Measurements from ENCODE around the gene REM2.

The REM2 gene

DNA sequence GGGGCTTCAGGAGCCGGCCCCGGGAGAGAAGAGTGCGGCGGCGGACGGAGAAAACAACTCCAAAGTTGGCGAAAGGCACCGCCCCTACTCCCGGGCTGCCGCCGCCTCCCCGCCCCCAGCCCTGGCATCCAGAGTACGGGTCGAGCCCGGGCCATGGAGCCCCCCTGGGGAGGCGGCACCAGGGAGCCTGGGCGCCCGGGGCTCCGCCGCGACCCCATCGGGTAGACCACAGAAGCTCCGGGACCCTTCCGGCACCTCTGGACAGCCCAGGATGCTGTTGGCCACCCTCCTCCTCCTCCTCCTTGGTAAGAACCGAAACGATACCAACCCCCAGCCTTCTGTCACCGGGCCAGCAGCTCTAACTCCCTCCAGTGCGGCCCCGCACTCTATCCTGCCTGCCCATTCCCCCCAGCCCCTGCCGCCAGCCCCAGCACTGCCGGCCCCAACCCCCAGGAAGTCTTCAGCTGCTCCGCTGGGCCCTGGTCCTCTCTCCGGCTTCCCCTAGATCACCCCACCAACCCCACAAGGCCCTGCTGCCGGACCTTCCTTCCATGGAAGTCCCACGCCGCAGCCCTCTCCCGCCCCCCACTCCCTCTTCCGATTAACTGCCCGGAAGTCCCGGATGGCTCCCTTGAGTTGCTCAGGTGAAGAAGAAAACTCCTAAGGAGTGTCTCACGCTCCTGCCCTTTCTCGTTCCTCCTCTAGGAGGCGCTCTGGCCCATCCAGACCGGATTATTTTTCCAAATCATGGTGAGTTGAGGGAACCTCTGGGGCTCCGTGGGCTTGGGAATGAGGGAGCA is 10.8 kb upstream of the REM2 start:
- peak; percentile 73 for DNase-seq (ENCODE audit: insufficient read length, low spot score)
- peak; percentile 80 for FAIRE-seq

DNA sequence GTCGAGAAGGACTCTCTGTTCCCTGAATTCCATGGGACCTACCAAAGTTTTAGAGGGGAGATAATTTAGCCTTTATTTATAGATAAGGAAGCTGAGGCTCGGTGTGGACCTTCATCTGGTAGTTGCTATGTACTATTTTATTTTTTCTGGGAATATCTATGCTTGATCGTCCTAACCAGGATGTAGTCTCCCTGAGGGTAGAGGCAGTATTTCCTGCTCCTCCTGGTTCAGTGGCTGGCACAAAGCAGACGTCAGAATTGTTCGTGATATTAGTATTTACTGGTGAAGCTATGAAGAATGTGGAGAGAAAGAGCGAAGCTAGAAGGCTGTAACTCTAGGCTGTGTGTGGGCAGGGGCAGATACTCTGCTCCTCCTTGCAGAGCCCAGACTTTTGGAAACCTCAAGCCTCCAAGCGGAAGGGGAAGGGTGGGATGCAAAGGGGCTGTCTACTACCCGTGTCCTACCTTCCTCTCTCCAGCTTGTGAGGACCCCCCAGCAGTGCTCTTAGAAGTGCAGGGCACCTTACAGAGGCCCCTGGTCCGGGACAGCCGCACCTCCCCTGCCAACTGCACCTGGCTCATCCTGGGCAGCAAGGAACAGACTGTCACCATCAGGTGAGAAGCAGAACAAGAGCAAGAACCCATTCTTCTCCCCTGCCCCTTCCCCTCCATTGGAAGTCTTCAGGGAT is 10.0 kb upstream of the REM2 start:
- DNase-seq (ENCODE audit: insufficient read length, low spot score) (no peak), FAIRE-seq (no peak)

DNA sequence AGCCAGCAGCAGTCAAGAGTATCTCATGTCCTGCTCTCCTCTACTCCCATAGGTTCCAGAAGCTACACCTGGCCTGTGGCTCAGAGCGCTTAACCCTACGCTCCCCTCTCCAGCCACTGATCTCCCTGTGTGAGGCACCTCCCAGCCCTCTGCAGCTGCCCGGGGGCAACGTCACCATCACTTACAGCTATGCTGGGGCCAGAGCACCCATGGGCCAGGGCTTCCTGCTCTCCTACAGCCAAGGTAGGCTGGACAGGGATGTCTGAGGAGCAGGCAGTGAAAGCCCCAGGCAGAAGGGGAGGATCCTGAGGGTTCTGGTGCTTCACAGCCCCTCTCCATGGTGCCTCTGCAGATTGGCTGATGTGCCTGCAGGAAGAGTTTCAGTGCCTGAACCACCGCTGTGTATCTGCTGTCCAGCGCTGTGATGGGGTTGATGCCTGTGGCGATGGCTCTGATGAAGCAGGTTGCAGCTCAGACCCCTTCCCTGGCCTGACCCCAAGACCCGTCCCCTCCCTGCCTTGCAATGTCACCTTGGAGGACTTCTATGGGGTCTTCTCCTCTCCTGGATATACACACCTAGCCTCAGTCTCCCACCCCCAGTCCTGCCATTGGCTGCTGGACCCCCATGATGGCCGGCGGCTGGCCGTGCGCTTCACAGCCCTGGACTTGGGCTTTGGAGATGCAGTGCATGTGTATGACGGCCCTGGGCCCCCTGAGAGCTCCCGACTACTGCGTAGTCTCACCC is 7.8 kb upstream of the REM2 start:
- no peak for DNase-seq (ENCODE audit: insufficient read length, low spot score)
- FAIRE-seq, result no peak

DNA sequence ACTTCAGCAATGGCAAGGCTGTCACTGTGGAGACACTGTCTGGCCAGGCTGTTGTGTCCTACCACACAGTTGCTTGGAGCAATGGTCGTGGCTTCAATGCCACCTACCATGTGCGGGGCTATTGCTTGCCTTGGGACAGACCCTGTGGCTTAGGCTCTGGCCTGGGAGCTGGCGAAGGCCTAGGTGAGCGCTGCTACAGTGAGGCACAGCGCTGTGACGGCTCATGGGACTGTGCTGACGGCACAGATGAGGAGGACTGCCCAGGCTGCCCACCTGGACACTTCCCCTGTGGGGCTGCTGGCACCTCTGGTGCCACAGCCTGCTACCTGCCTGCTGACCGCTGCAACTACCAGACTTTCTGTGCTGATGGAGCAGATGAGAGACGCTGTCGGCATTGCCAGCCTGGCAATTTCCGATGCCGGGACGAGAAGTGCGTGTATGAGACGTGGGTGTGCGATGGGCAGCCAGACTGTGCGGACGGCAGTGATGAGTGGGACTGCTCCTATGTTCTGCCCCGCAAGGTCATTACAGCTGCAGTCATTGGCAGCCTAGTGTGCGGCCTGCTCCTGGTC is 7.2 kb upstream of the REM2 start:
- no peak for FAIRE-seq

DNA sequence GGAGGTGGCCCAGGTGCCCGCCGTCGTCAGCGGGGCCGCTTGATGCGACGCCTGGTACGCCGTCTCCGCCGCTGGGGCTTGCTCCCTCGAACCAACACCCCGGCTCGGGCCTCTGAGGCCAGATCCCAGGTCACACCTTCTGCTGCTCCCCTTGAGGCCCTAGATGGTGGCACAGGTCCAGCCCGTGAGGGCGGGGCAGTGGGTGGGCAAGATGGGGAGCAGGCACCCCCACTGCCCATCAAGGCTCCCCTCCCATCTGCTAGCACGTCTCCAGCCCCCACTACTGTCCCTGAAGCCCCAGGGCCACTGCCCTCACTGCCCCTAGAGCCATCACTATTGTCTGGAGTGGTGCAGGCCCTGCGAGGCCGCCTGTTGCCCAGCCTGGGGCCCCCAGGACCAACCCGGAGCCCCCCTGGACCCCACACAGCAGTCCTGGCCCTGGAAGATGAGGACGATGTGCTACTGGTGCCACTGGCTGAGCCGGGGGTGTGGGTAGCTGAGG is 6.0 kb upstream of the REM2 start:
- FAIRE-seq (no peak), DNase-seq (ENCODE audit: insufficient read length, low spot score) (no peak)

More for the DNA sequence above, 7.2 kb upstream of the REM2 start:
- no peak for DNase-seq (ENCODE audit: insufficient read length, low spot score)

DNA sequence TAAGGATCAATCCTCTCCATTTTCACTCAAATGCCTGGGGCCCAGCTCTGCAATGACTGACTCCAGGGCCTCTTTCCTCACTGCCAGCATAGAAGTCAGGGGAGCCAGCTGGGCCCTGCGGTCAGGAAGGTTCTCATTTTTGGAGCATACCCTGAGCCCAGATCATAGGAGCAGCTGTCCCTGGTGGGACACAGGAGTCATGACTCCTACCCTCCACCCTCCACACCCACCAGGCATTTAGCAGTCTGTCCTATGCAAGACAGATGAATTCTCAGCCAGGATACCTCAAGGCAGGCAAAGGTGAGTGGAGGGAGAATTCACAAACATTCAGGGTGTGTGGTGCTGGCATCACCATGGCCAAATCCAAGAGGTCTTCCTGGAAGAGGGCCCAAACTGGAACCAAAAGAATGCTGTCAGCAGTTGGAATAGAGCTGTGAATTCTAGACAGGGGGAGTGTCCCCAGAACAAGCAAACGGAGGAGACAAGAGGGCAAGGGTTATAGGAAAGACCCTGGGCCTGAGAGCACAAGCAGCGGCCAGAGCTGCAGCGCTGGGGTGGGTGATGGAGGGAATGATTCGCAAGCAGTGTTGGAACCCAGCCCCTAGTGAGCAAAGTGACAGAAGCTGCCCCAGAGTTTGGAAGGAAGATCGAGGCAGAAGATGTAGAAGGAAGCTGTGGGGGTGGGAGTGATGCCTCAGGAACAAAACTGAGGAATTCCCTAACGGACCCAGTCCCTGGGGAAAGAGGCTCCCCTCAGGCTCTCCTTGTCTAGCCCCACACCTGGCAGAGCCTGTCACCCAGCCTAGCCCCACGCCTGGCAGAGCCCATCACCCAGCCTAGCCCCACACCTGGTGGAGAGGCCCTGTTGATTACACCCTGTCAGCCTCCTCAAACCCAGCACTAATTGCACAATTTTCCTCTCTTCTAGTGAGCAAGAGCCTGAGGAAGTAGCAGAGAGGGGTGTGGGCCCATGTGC is 4.5 kb upstream of the REM2 start:
- FAIRE-seq (no peak), DNase-seq (ENCODE audit: insufficient read length, low spot score) (no peak)

DNA sequence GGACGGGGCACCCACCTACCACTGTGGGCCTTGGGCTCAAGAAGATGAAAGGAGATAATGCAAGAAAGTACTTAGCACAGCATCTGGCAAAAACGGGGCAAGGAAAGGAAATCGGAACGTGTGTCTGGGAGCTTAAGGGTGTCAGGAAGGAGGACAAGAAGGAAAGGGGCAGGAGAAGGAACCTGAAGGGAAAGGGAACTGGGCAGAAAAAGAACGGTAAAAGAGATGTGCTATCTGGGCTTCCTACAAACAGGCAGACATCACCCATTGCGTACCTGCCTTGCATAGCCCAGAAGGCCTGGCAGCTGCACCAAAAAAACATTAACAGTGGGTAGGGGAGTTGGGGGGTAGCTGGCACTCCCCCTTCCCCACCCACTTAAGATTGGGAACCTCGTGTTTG is 958 bp upstream of the REM2 start:
- FAIRE-seq (no peak), DNase-seq (ENCODE audit: insufficient read length, low spot score) (no peak)

DNA sequence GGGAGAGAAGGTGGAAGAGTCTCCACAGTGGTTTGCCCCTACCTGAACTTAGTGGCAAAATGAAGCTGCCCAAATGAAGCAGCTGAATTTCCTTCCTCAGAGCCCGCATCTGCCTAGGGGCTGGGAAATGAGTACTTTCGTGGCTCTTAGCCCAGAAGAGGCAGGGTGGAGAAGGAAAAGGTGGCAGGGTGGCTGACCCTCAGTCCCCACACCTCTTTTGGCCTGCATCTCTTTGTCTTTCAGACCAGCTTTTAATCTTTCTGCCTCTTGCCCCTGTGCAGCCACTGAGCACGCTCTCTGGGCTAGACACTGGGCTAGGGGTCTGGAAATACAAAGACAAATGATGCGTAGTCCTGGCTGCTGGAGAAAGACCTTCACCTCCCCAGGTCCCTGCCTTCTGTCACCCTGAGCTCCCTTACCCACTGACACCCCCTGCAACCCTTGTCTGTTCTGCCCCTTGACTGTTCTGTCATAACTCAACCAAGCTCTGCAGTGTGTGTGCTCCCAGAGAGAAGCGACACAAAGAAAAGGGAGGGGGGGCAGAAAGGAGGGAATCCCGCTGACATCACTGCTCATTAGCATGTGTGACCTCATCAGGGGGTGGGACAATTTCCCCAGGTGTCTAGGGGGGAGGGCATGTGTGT is 371 bp upstream of the REM2 start:
- FAIRE-seq (no peak), DNase-seq (ENCODE audit: insufficient read length, low spot score) (no peak)

DNA sequence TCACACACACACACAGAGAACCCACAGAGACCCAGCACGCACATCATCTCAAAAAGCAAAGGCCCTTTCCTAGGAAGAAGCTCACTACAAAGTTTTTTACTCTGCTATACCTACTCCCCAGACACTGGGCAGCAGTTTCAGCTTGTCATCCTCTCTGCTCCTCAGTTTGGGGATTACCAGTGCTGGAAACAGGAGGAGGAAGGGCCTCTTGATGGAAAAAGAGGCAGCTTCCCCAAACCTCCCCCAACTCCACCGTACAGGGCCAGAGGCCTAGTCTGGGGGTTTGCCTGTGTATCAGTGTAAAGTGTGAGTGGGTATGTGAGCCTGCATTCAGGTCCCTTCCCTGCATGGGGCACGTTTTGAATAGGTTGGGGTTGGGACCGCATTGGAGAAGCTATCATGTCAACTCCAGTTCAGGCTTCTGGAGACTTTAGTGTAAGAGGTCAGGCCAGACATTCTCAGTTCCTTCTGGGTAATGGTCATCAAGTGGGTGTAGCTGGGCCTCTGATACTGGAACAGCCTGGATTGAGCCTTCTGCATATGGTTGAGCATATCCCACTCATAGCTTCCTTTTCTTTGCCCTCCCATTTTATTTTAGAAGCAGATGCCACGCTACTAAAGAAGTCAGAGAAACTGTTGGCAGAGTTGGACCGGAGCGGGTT is 1.2 kb downstream of the REM2 start:
- DNase-seq (ENCODE audit: insufficient read length, low spot score) (no peak), FAIRE-seq (no peak)

DNA sequence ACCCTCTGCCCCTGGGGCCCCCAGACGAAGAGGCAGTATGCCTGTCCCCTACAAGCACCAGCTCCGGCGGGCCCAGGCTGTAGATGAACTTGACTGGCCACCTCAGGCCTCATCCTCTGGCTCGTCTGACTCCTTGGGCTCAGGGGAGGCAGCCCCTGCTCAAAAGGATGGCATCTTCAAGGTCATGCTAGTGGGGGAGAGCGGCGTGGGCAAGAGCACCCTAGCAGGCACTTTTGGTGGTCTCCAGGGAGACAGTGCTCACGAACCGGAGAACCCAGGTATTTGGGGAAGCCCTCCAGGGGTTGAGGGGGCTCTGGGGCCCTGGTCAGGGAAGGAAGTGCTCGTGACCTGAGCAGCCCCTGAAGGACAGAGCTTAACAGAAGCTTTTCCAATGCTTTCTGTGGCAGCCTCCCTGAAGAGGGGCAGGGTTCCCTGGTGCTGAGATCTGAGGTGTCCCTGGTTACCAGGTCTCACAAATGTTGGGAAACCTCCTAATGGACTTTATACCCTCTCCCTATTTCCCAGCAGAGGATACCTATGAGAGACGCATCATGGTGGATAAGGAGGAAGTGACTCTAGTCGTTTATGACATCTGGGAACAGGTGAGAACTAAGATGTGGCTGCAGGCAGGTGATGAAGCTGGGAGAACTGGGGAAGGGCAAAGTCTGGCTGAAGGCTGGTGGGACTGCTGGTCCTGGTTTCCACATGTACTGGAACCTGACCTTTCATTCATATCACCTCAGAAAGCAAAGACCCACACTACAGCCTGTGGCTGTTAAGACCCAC is 1.9 kb downstream of the REM2 start:
- FAIRE-seq, result no peak
- DNase-seq (ENCODE audit: insufficient read length, low spot score), result no peak

DNA sequence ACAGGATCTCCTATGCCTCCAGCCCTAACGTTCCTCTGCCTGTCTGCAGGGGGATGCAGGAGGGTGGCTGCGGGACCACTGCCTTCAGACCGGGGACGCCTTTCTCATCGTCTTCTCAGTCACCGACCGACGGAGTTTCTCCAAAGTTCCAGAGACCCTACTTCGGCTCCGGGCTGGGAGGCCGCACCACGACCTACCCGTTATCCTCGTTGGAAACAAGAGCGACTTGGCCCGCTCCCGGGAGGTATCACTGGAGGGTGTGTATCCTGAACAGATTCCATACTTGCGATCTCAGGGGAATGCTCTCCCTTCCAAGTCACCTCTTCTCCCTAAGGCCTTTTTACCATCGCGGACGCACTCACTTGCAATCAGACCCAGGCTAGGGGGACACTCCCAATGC is 3.0 kb downstream of the REM2 start:
- DNase-seq (ENCODE audit: insufficient read length, low spot score) (no peak), FAIRE-seq (no peak)

DNA sequence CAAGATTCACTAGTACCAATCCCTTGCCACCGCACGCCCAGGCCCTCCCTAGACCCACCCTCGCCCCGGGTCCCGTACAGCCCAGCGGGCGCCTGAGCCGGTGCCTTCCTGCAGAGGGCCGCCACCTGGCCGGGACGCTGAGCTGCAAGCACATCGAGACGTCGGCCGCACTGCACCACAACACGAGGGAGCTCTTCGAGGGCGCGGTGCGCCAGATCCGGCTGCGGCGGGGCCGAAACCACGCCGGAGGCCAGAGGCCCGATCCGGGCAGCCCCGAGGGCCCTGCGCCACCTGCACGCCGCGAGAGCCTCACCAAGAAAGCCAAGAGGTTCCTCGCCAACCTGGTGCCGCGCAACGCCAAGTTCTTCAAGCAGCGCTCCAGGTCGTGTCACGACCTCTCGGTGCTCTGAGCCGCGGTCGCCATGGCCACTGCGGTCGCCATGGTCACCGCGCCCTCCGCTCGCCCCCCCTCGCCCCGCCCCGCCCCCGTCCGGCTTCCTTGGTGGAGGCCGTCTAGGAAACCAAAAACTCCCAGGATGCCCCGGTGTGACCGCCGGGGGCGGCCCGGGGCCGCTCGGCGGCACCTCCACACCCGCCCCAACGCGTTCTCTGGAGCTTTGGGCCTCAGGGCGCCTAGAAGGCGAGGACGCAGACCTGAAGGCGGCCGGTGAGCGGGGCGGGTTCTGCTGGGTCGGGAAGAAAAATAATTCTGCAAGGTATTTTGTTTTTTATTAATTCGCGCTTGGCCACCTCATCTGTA is 3.7 kb downstream of the REM2 start:
- DNase-seq (ENCODE audit: insufficient read length, low spot score) (peak; percentile 77), FAIRE-seq (peak; percentile 68)

DNA sequence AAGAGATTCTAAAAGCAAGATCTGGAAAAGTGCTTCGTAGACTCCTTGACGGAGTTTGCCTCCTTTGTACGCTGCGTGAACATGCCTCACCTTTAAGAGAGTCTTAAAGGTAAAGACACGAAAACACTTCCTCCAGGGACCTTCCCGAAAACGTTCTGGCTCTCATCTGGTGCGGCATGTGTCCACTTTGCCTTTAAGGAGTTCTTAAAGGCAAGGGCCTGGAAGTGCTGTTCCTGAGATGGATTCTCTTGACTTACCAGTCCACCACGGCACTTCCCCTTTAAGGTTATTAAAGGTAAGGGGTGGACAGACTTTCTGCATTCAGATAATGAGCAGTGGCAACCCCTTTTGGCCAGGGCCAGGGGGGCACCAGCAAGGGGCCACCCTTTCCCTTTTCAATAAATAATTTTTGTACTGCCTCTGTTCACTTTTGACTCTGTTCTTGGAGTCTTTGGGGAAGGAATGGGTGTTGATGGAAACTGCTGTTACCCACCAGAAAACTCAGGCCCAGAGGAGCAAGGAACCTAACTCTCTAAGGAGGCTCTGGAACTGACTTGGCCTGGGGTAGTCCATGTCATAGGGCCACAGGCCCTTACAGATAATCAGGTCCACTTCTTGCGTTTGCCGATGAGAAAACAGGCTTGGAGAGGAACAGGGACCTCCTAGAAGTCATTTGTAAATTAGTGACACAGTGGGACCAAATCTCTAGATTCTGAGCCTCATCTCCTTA is 4.4 kb downstream of the REM2 start:
- FAIRE-seq (peak; percentile 86), DNase-seq (ENCODE audit: insufficient read length, low spot score) (peak; percentile 46)

DNA sequence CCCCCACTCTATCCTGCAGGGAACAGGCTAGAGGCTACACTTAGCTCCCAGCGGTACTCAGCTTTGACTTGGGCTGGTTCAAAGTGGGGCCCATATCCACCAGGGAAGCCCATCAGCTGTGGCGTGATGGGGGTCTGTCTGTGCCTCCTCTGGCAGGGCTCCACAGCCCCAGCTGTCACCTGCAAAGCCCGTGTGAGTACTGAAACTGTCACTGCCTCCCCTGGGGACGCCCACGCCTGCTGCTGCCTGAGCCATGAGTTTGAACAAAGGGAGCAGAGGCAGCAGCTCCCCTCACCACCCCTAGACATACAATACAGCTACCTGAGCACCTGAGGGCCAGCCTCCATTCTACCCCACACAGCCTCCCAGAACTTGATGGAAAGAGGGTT is 5.0 kb downstream of the REM2 start:
- DNase-seq (ENCODE audit: insufficient read length, low spot score), result peak; percentile 41
- FAIRE-seq, result peak; percentile 93

DNA sequence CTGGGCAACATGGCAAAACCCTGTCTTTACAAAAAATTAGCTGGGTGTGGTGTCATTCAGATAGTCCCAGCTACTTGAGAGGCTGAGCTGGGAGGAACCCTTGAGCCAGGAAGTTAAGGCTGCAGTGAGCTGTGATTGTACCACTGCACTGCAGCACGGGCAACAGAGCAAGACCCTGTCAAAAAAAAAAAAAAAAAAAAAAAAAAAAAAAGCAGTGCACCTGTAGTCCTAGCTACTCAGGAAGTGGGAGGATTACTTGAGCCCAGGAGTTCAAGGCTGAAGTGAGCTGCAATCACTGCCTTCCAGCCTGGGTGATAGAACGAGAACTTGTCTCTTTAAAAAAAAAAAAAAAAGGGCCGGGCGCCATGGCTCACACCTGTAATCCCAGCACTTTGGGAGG is 5.6 kb downstream of the REM2 start:
- peak; percentile 76 for FAIRE-seq

DNA sequence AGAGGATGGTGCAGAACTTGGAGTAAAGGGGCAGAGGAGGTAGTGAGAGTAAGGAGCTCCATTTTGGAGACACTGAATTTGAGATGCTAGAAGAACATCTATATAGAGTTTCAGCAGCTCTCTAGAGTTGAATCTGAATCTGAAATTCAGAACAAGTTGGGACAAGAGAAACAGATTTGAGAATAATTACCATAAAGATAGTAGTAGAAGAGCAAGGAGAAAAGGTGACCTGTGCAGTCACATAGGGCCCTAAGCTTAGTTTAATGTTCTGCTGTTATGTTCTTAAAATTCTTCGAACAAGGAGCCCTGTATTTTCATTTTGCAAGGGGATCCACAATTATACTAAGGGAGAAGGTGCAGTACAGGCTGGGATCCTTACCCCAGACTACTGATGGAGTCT is 7.4 kb downstream of the REM2 start:
- FAIRE-seq (no peak), DNase-seq (ENCODE audit: insufficient read length, low spot score) (no peak)

More for the DNA sequence above, 5.6 kb downstream of the REM2 start:
- DNase-seq (ENCODE audit: insufficient read length, low spot score), result no peak

DNA sequence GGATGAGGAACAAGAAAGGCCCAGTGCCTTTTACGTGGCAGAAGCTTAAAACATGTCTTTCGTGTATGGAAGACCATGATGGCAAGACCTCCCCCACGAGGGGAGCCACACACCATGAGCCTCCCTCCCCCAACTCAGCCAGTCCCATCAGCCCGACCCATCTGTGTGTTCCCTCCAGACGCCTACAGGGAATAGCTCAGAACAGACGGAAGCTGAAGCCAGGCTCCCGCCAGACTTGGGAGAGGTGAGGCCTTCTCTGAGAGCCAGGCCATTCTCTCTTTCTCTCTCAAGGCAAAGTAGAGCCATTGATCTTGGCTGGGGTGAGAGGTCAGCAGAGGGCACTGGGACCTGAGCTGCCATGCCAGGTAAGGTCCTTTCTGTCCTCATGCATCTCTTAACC is 9.5 kb downstream of the REM2 start:
- no peak for DNase-seq (ENCODE audit: insufficient read length, low spot score)
- FAIRE-seq, result no peak

Data from GM19239 (cell line).